ENCODE results near the gene CRIM1.

- TF ChIP-seq CTCF (IDR thresholded peaks at IDR 0.05 in 4 of 5, conservative IDR thresholded peaks at IDR 0.05 in 1 of 5) (no peak), POLR2A (IDR thresholded peaks at IDR 0.05) (no peak)
These were observed 219.0 kb downstream of the CRIM1 start for GRCh38 chr2:36574560-36574959.
